Measurements from ENCODE around the gene CAMK2A.

The CAMK2A gene

GRCh38 chr5:150289551-150290390 is at the start of gene CAMK2A:
Gene CAMK2A, minus strand, starts transcription at chr5:150289773. Its CDS starts 148 bp downstream, at chr5:150289625.
- DNase-seq = peak; percentile 84

GRCh38 chr5:150339165-150339564 is 49.6 kb upstream of the CAMK2A start:
- no peak for DNase-seq

GRCh38 chr5:150338546-150338945 is 49.0 kb upstream of the CAMK2A start:
- DNase-seq = no peak

- no peak for DNase-seq
Measured at GRCh38 chr5:150335778-150336177, 46.2 kb upstream of the CAMK2A start.

- no peak for DNase-seq
Measured at GRCh38 chr5:150333400-150333799, 43.8 kb upstream of the CAMK2A start.

- DNase-seq = no peak
Measured at GRCh38 chr5:150329881-150330876, 40.6 kb upstream of the CAMK2A start.

GRCh38 chr5:150329038-150329437 is 39.5 kb upstream of the CAMK2A start:
- DNase-seq = no peak

GRCh38 chr5:150328515-150328914 is 38.9 kb upstream of the CAMK2A start:
- no peak for DNase-seq

- no peak for DNase-seq
Measured at GRCh38 chr5:150327139-150327538, 37.6 kb upstream of the CAMK2A start.

GRCh38 chr5:150326707-150327106 is 37.1 kb upstream of the CAMK2A start:
- DNase-seq = no peak

GRCh38 chr5:150325426-150325825 is 35.9 kb upstream of the CAMK2A start:
- DNase-seq = no peak

GRCh38 chr5:150323819-150324218 is 34.2 kb upstream of the CAMK2A start:
- DNase-seq = no peak

GRCh38 chr5:150323092-150323491 is 33.5 kb upstream of the CAMK2A start:
- no peak for DNase-seq

- no peak for DNase-seq
Measured at GRCh38 chr5:150322202-150322601, 32.6 kb upstream of the CAMK2A start.

- no peak for DNase-seq
Measured at GRCh38 chr5:150321784-150322183, 32.2 kb upstream of the CAMK2A start.

GRCh38 chr5:150321211-150321610 is 31.6 kb upstream of the CAMK2A start:
- no peak for DNase-seq

- no peak for DNase-seq
Measured at GRCh38 chr5:150320044-150320613, 30.6 kb upstream of the CAMK2A start.

GRCh38 chr5:150319484-150319790 is 29.9 kb upstream of the CAMK2A start:
- DNase-seq = no peak

GRCh38 chr5:150318613-150319483 is 29.3 kb upstream of the CAMK2A start:
- no peak for DNase-seq

GRCh38 chr5:150317048-150318003 is 27.8 kb upstream of the CAMK2A start:
- DNase-seq = no peak

GRCh38 chr5:150316320-150316719 is 26.7 kb upstream of the CAMK2A start:
- DNase-seq = no peak
